OCI-LY1 (cell line): ENCODE results near the gene ADAMTS17.

Experiments used
- H2AFZ ChIP-seq: fragments of 200-600 bp; sonication (generic), shearing (Covaris generic); 2 replicates; pipeline ENCODE4 v1.6.0; 2014; ENCODE audit warnings: antibody characterized with exemption, mild to moderate bottlenecking, low read length
- H3F3A ChIP-seq: fragments of 200-600 bp; sonication (generic), shearing (Covaris generic); 2 replicates; pipeline ENCODE4 v1.6.0; 2014; ENCODE audit warnings: mild to moderate bottlenecking, antibody characterized with exemption, low read length, moderate library complexity; ENCODE audit not compliant: insufficient read depth
- H3K27ac ChIP-seq: fragments of 200-600 bp; sonication (generic); 2 replicates; pipeline ENCODE4 v1.5.1; 2014; ENCODE audit warnings: low read length, mixed run types, mild to moderate bottlenecking, low read depth; ENCODE audit not compliant: poor library complexity, severe bottlenecking
- H3K27me3 ChIP-seq: fragments of 200-600 bp; sonication (generic); 2 replicates; pipeline ENCODE4 v1.6.0; 2014; ENCODE audit warnings: antibody characterized with exemption, mild to moderate bottlenecking, low read length, moderate library complexity; ENCODE audit not compliant: insufficient read depth
- H3K36me3 ChIP-seq: fragments of 200-600 bp; sonication (generic); 2 replicates; pipeline ENCODE4 v1.6.1; 2014; ENCODE audit warnings: mild to moderate bottlenecking, antibody characterized with exemption, low read length, moderate library complexity, mixed read lengths; ENCODE audit not compliant: insufficient read depth
- H3K4me1 ChIP-seq: fragments of 200-600 bp; sonication (generic); 2 replicates; pipeline ENCODE4 v1.5.1; 2014; ENCODE audit warnings: mild to moderate bottlenecking, low read length, moderate library complexity; ENCODE audit not compliant: insufficient read depth, severe bottlenecking
- H3K4me2 ChIP-seq: fragments of 200-600 bp; sonication (generic), shearing (Covaris generic); 2 replicates; pipeline ENCODE4 v1.6.1; 2014; ENCODE audit warnings: low read length
- H3K4me3 ChIP-seq: fragments of 200-600 bp; sonication (generic); 2 replicates; pipeline ENCODE4 v1.5.1; 2014; ENCODE audit warnings: low read length, low read depth, mild to moderate bottlenecking, mixed read lengths; ENCODE audit not compliant: poor library complexity, severe bottlenecking
- H3K79me2 ChIP-seq: fragments of 200-600 bp; shearing (Covaris generic); 2 replicates; pipeline ENCODE4 v1.6.1; 2016; ENCODE audit warnings: mixed run types, low read length, mixed read lengths; ENCODE audit not compliant: insufficient read depth
- H3K9ac ChIP-seq: fragments of 200-600 bp; sonication (generic), shearing (Covaris generic); 2 replicates; pipeline ENCODE4 v1.6.1; 2014; ENCODE audit warnings: mild to moderate bottlenecking, low read length, mixed read lengths
- H3K9me2 ChIP-seq: fragments of 200-600 bp; sonication (generic), shearing (Covaris generic); 2 replicates; pipeline ENCODE4 v1.6.1; 2014; ENCODE audit warnings: low read depth, mild to moderate bottlenecking, low read length, mixed read lengths
- H3K9me3 ChIP-seq: fragments of 200-600 bp; shearing (Covaris generic); 2 replicates; pipeline ENCODE4 v1.6.1; 2014; ENCODE audit warnings: low read length, mixed read lengths
- H4K20me1 ChIP-seq: fragments of 200-600 bp; sonication (generic), shearing (Covaris generic); 2 replicates; pipeline ENCODE4 v1.6.0; 2016; ENCODE audit warnings: mild to moderate bottlenecking, low read length; ENCODE audit not compliant: insufficient read depth
- CTCF ChIP-seq: fragments of 200-600 bp; sonication (generic), shearing (Covaris generic); IDR thresholded peaks from 2 replicates; pipeline ENCODE4 v1.5.1; 2017; ENCODE audit warnings: mild to moderate bottlenecking, antibody characterized with exemption, low read length, moderate library complexity, mixed read lengths
- EZH2 ChIP-seq: fragments of 200-600 bp; sonication (generic), shearing (Covaris generic); IDR thresholded peaks from 2 replicates; pipeline ENCODE4 v1.8.0; 2017; ENCODE audit warnings: borderline replicate concordance, mixed run types, mild to moderate bottlenecking, antibody characterized with exemption, low read length, moderate library complexity, mixed read lengths

ADAMTS17 gene

DNA sequence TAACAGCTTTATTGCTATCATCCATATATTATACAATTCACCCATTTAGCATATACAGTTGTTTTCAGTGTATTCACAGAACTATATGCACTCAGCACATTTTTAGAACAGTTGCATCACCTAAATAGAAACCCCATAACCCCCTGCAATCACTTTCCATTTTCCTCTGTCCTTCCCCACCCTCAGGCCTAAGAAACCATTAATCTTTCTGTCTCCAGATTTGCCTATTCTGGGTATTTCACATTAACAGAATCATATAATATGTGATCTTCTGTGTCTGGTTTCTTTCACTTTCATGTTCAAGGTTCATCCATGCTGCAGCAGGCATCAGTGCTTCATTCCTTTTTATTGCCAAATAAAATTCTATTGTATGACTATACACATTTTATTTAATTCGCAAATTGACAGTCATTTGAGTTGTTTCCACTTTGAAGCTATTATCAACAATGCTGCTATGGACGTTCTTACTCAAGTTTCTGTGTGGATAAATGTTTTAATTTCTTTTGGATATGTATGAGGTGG is 39.8 kb downstream of the ADAMTS17 start:
- Histone ChIP-seq H3K36me3 (no peaks in the 10 kb centered on the region), H3F3A (no peaks in the 10 kb centered on the region), H3K27ac (no peak overlapping the region), H3K9ac (no peak overlapping the region), H3K4me3 (no peak overlapping the region), H3K4me1 (no peaks in the 10 kb centered on the region), H2AFZ (no peak overlapping the region), H4K20me1 (no peaks in the 10 kb centered on the region), H3K9me2 (no peaks in the 10 kb centered on the region), H3K9me3 (no peaks in the 10 kb centered on the region), H3K27me3 (0 out of 2 replicates have a peak, but pooled peaks cover 2% of the 10 kb centered on the region), H3K79me2 (no peaks in the 10 kb centered on the region), H3K4me2 (no peak overlapping the region)
- no peak for TF ChIP-seq EZH2
- no peak for TF ChIP-seq CTCF

- no peak overlapping the region for H3K27ac ChIP-seq
- H3F3A ChIP-seq = no peaks in the 10 kb centered on the region
- H3K9ac ChIP-seq = no peak overlapping the region
- H3K36me3 ChIP-seq = no peaks in the 10 kb centered on the region
- H3K9me3 ChIP-seq = no peaks in the 10 kb centered on the region
- H4K20me1 ChIP-seq = no peaks in the 10 kb centered on the region
- H2AFZ ChIP-seq = no peak overlapping the region
- H3K4me1 ChIP-seq = no peaks in the 10 kb centered on the region
- no peak overlapping the region for H3K4me3 ChIP-seq
- H3K79me2 ChIP-seq = no peaks in the 10 kb centered on the region
- no peaks in the 10 kb centered on the region for H3K9me2 ChIP-seq
- TF ChIP-seq EZH2 = no peak
- H3K27me3 ChIP-seq = 0 out of 2 replicates have a peak, but pooled peaks cover 4% of the 10 kb centered on the region
- H3K4me2 ChIP-seq = no peak overlapping the region
These were observed 43.5 kb downstream of the ADAMTS17 start for GRCh38 chr15:100298257-100298656.

DNA sequence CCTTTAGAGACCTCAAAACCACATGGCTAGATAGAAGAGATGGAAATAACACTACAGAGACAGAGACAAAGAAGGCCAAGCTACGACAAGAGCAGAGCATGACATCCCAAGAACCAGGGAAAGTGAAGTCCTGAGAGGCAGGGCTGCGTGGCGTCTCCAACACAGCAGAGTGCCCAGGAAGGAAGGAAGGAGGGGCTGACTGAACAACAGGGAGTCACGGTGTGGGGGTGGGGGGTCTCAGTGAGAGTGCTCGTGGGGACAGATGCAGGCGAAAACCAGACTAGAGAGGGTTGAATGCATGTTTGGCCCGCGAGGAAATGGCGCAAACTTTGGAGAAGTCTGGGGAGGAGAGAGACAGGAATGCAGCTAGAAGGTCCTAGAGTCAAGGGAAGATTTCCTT is 44.0 kb downstream of the ADAMTS17 start:
- H3F3A ChIP-seq = no peaks in the 10 kb centered on the region
- no peak overlapping the region for H2AFZ ChIP-seq
- no peak overlapping the region for H3K9ac ChIP-seq
- H3K27me3 ChIP-seq = 0 out of 2 replicates have a peak, but pooled peaks cover 4% of the 10 kb centered on the region
- no peak overlapping the region for H3K4me2 ChIP-seq
- H3K4me1 ChIP-seq = no peaks in the 10 kb centered on the region
- no peaks in the 10 kb centered on the region for H4K20me1 ChIP-seq
- no peaks in the 10 kb centered on the region for H3K36me3 ChIP-seq
- H3K27ac ChIP-seq = no peak overlapping the region
- no peaks in the 10 kb centered on the region for H3K9me2 ChIP-seq
- H3K4me3 ChIP-seq = no peak overlapping the region
- TF ChIP-seq CTCF (no peak), EZH2 (no peak)
- no peaks in the 10 kb centered on the region for H3K79me2 ChIP-seq
- H3K9me3 ChIP-seq = no peaks in the 10 kb centered on the region

- H3K9me3 ChIP-seq = no peaks in the 10 kb centered on the region
- TF ChIP-seq EZH2 (no peak), CTCF (no peak)
- H2AFZ ChIP-seq = no peak overlapping the region
- no peaks in the 10 kb centered on the region for H3K4me1 ChIP-seq
- H3K36me3 ChIP-seq = no peaks in the 10 kb centered on the region
- H3K9me2 ChIP-seq = no peaks in the 10 kb centered on the region
- no peak overlapping the region for H3K27ac ChIP-seq
- 0 out of 2 replicates have a peak, but pooled peaks cover 4% of the 10 kb centered on the region for H3K27me3 ChIP-seq
- H3K79me2 ChIP-seq = no peaks in the 10 kb centered on the region
- H3F3A ChIP-seq = no peaks in the 10 kb centered on the region
- H3K4me2 ChIP-seq = no peak overlapping the region
- H3K9ac ChIP-seq = no peak overlapping the region
- no peak overlapping the region for H3K4me3 ChIP-seq
- H4K20me1 ChIP-seq = no peaks in the 10 kb centered on the region
These were observed 45.7 kb downstream of the ADAMTS17 start for GRCh38 chr15:100295939-100296565.
